Measurements from ENCODE around the gene MTA3. TPM values are rescaled to one million over a fixed set of nuclear protein-coding genes. Genes with fewer than 3 reads are reported as not detected.

The MTA3 gene
- polyA plus RNA-seq, 1 experiment, result 51.0 TPM

DNA sequence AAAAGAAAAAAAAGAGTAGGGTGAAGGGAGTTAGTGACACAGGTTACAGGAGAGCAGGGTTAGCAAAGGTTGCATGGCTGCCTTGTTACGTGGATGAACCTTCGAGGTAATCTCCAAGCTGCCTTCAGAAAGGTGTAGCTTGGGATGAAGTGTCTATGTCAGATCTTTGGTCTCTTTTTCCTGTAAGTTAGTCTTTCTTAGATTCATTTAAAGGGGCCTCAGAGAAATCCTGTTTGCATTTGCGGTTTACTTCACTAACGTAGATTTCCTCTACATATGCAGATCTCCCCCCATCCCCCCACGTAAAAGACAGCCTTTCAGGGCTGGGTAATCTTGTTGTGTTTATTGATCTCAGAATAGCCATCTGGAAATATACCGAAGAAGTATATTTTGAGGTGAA, 83.7 kb downstream of the MTA3 start:
- no peak overlapping the region for H3K4me3 ChIP-seq (ENCODE audit: low read depth, low read length)
- CTCF ChIA-PET, result interaction anchor here (0.5 to 5.1 kb wide), 2 partner anchors 12 to 84 kb away, joined by 4 to 40 read pairs; no protein-coding TSS in a partner anchor
- TF ChIP-seq, protein P1, sequence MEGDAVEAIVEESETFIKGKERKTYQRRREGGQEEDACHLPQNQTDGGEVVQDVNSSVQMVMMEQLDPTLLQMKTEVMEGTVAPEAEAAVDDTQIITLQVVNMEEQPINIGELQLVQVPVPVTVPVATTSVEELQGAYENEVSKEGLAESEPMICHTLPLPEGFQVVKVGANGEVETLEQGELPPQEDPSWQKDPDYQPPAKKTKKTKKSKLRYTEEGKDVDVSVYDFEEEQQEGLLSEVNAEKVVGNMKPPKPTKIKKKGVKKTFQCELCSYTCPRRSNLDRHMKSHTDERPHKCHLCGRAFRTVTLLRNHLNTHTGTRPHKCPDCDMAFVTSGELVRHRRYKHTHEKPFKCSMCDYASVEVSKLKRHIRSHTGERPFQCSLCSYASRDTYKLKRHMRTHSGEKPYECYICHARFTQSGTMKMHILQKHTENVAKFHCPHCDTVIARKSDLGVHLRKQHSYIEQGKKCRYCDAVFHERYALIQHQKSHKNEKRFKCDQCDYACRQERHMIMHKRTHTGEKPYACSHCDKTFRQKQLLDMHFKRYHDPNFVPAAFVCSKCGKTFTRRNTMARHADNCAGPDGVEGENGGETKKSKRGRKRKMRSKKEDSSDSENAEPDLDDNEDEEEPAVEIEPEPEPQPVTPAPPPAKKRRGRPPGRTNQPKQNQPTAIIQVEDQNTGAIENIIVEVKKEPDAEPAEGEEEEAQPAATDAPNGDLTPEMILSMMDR (IDR thresholded peaks at IDR 0.05; ENCODE audit: low read depth, low read length), result no peak

GRCh38 chr2:42653039-42653438, 84.6 kb downstream of the MTA3 start:
- no peak overlapping the region for H3K4me3 ChIP-seq (ENCODE audit: low read depth, low read length)
- POLR2A ChIA-PET, result no interaction called here
- TF ChIP-seq, protein P1 (IDR thresholded peaks at IDR 0.05; ENCODE audit: low read depth, low read length), result no peak
- no peaks in the 10 kb centered on the region for H3K27me3 ChIP-seq (ENCODE audit: control insufficient read depth, insufficient read depth, low read length)
- CTCF ChIA-PET, result interaction anchor here (5.1 kb wide), 1 partner anchor 11 kb away, joined by 40 read pairs; no protein-coding TSS in a partner anchor
- no peaks in the 10 kb centered on the region for H3K9me3 ChIP-seq (ENCODE audit: control insufficient read depth, insufficient read depth, low read length)
- DNase-seq (ENCODE audit: low read depth, low spot score), result no peak
- H3K27ac ChIP-seq (ENCODE audit: low read depth, low read length), result no peak overlapping the region

More for the DNA sequence above, 83.7 kb downstream of the MTA3 start:
- no peak for DNase-seq (ENCODE audit: low read depth, low spot score)
- H3K9me3 ChIP-seq (ENCODE audit: control insufficient read depth, insufficient read depth, low read length), result no peaks in the 10 kb centered on the region
- no peak overlapping the region for H3K27ac ChIP-seq (ENCODE audit: low read depth, low read length)
- no peaks in the 10 kb centered on the region for H3K27me3 ChIP-seq (ENCODE audit: control insufficient read depth, insufficient read depth, low read length)
- POLR2A ChIA-PET, result no interaction called here

- ChIA-PET CTCF (interaction anchor here (0.9 to 5.1 kb wide), 2 partner anchors 10 to 294 kb away, joined by 3 to 40 read pairs; no protein-coding TSS in a partner anchor), POLR2A (no interaction called here)
- H3K4me3 ChIP-seq (ENCODE audit: low read depth, low read length), result no peak overlapping the region
- DNase-seq (ENCODE audit: low read depth, low spot score), result no peak
- H3K9me3 ChIP-seq (ENCODE audit: control insufficient read depth, insufficient read depth, low read length), result no peaks in the 10 kb centered on the region
- TF ChIP-seq, protein P1 (IDR thresholded peaks at IDR 0.05; ENCODE audit: low read depth, low read length), result no peak
- no peaks in the 10 kb centered on the region for H3K27me3 ChIP-seq (ENCODE audit: control insufficient read depth, insufficient read depth, low read length)
- H3K27ac ChIP-seq (ENCODE audit: low read depth, low read length), result no peak overlapping the region
Observed at GRCh38 chr2:42653908-42654445, 85.5 kb downstream of the MTA3 start.

DNA sequence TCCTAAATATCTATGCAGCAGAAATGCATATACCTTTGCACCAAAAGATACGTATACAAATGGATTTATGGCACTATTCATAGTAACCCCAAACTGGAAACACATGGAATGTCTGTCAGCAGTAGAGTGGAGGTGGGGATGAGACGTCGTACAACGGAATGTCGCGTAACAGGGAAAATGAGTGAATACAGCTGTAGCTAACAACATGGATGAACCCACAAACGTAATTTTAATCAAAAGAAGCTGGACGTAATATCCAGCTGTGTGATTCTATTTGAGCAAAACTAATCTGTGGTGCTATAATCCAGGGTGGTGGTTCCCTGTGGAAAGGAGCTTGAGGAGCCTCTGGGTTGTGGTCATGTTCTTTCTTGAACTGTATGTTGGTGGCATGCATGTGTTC, 89.9 kb downstream of the MTA3 start:
- TF ChIP-seq, protein P1 (IDR thresholded peaks at IDR 0.05; ENCODE audit: low read depth, low read length), result no peak
- no peak overlapping the region for H3K4me3 ChIP-seq (ENCODE audit: low read depth, low read length)
- no peaks in the 10 kb centered on the region for H3K9me3 ChIP-seq (ENCODE audit: control insufficient read depth, insufficient read depth, low read length)
- no peak overlapping the region for H3K27ac ChIP-seq (ENCODE audit: low read depth, low read length)
- no peaks in the 10 kb centered on the region for H3K27me3 ChIP-seq (ENCODE audit: control insufficient read depth, insufficient read depth, low read length)
- no peak for DNase-seq (ENCODE audit: low read depth, low spot score)
- ChIA-PET CTCF (interaction anchor here (0.6 kb wide), 1 partner anchor 272 kb away, joined by 7 read pairs; no protein-coding TSS in a partner anchor), POLR2A (no interaction called here)

- DNase-seq (ENCODE audit: low read depth, low spot score), result no peak
- TF ChIP-seq, protein P1 (IDR thresholded peaks at IDR 0.05; ENCODE audit: low read depth, low read length), result no peak
- ChIA-PET CTCF (interaction anchor here (2.7 kb wide), 1 partner anchor 164 kb away, joined by 14 read pairs; no protein-coding TSS in a partner anchor), POLR2A (no interaction called here)
- Histone ChIP-seq H3K27me3 (ENCODE audit: control insufficient read depth, insufficient read depth, low read length) (no peaks in the 10 kb centered on the region), H3K27ac (ENCODE audit: low read depth, low read length) (no peak overlapping the region), H3K4me3 (ENCODE audit: low read depth, low read length) (no peak overlapping the region), H3K9me3 (ENCODE audit: control insufficient read depth, insufficient read depth, low read length) (no peaks in the 10 kb centered on the region)
Observed at GRCh38 chr2:42659609-42660008, 91.2 kb downstream of the MTA3 start.
